Stimulated activated effector memory CD8-positive, alpha-beta T cell treated with anti-CD3 and anti-CD28 coated beads, Interleukin-12 subunit alpha, Interleukin-12 subunit beta, amount 100 ng/mL, for 72 hours (primary cell): ENCODE results near the gene IL27RA.
"Not testable (repeated sequence)": the region's sequence is repeated elsewhere in the genome, so short reads cannot be mapped to it uniquely, and the experiment has no call there.

Source experiments
- ATAC-seq: fragments of 150-1000 bp; cut with Tn5 transposase; 2 replicates; pipeline ENCODE4 v1.10.0; 2021
- DNase-seq, 2 donors: peaks; one replicate each; pipeline ENCODE4 v3.0.0; 2021 to 2022; ENCODE audit warnings: low spot score in 2 of 2
- H3K27ac Mint-ChIP-seq: one replicate; pipeline ENCODE4 v1.8.0; 2022; ENCODE audit warnings: mild to moderate bottlenecking, mixed read lengths
- H3K36me3 Mint-ChIP-seq: one replicate; pipeline ENCODE4 v1.8.0; 2022; ENCODE audit warnings: mild to moderate bottlenecking, mixed read lengths
- H3K4me1 Mint-ChIP-seq: one replicate; pipeline ENCODE4 v1.8.0; 2022; ENCODE audit warnings: mixed read lengths
- H3K4me3 Mint-ChIP-seq: one replicate; pipeline ENCODE4 v1.8.0; 2022; ENCODE audit warnings: mild to moderate bottlenecking, mixed read lengths
- H3K9me3 Mint-ChIP-seq: one replicate; pipeline ENCODE4 v1.8.0; 2022; ENCODE audit warnings: mixed read lengths

Gene IL27RA

DNA sequence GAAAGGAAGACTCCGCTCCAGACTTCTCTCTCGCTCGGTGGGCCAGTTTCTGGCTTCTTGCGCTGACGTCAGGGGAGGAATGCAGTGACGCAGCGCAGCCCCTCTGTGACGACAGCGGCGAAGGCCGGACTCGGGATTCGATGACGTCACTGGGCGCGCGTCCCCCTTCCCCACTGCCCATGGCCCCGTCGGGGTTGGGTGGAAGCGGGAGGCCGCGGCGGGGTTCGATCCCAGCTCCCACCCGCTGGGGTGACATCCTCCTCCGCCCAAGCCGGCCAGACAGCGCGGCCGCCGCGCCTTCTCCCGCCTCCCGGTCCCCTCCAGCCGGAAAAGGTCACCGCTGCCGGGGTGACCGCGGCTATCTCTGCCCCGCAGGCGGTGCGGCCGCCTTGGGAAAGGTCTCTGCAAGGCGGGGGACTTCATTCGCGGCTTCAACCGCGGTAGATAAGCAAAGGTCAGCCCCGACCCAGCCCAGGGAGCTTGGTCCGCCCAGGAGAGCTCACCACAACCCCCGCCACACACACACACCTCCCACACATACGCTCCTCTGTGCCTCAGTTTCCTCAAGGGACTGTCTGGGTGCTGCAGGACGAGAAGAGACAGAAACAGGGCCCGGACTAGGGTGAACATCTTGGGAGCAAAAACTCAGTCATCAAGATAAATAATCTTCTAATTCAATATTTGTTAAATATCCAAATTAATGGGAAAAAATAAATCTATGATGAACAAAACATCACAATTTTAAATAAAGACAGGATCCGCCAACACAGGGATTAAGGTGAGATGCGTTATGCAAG, 24.6 kb upstream of the IL27RA start:
- Mint-ChIP-seq H3K9me3 (no peaks in the 10 kb centered on the region), H3K36me3 (peaks cover 39% of the 10 kb centered on the region), H3K4me3 (peak overlapping the region; percentile 84), H3K27ac (peak overlapping the region; percentile 98), H3K4me1 (peaks cover 29% of the 10 kb centered on the region)
- peak in 1 of 2 donors; percentile 80 for DNase-seq
- ATAC-seq, result peak; percentile 44

DNA sequence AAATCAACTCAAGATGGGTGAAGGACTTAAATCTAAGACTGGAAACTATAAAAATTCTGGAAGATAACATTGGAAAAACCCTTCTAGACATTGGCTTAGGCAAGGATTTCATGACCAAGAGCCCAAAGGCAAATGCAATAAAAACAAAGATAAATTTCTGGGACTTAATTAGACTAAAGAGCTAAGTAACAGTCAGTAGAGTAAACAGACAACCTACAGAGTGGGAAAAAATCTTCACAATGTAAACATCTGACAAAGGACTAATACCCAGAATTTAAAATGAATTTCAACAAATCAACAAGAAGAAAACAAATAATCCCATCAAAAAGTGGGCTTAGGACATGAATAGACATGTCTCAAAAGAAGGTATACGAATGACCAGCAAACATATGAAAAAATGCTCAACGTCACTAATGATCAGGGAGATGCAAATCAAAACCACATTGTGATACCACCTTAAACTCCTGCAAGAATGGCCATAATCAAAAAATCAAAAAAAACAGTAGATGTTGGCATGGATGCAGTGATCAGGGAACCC, 19.1 kb upstream of the IL27RA start:
- H3K4me3 Mint-ChIP-seq, result no peak overlapping the region
- H3K4me1 Mint-ChIP-seq, result no peaks in the 10 kb centered on the region
- H3K36me3 Mint-ChIP-seq, result peaks cover 13% of the 10 kb centered on the region
- no peak for DNase-seq
- no peaks in the 10 kb centered on the region for H3K9me3 Mint-ChIP-seq
- H3K27ac Mint-ChIP-seq, result no peak overlapping the region
- ATAC-seq, result no peak

DNA sequence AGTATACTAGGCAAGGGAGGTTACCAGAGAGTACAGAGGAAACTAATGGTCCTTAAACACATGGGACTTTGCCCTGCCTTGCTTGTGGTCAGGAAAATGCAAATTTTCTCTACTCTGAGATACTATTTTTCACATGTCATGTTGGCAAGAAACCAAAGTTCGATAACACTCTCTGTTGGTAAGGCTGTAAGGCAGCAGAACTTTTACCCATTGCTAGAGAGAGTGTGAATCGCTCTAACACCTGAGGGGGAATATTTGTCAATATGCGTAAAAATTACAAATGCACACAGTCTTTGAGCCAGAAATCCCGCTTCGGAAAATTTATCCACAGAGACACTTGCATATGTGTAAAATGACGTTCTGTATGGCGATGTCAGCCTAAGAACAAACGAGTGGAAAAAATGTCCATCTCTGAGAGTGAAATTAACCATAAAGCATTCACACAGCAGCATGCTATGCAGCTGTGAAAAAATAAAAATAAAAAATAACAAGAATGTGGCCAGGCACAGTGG, 16.0 kb upstream of the IL27RA start:
- H3K36me3 Mint-ChIP-seq, result no peaks in the 10 kb centered on the region
- ATAC-seq (peak; percentile 24), DNase-seq (no peak)
- no peak overlapping the region for H3K27ac Mint-ChIP-seq
- H3K4me1 Mint-ChIP-seq, result no peaks in the 10 kb centered on the region
- no peaks in the 10 kb centered on the region for H3K9me3 Mint-ChIP-seq
- H3K4me3 Mint-ChIP-seq, result no peak overlapping the region

DNA sequence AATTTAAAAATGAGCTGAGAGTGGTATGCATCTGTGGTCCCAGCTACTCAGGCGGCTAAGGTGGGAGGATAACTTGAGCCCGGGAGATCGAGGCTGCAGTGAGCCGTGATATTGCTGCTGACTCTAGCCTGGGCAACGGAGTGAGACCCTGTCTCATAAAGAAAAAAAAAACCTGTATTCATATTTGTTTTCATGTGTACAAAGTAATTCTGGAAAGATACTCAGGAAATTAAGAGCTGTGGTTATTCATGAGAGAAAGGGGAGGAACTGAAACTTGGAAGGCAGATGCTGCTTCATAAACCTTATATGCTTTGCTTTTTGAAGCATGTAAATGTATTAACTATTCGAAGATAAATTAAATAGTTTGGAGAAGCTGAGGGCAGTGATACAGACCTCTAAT, 12.5 kb upstream of the IL27RA start:
- ATAC-seq (no peak), DNase-seq (no peak)
- no peak overlapping the region for H3K27ac Mint-ChIP-seq

DNA sequence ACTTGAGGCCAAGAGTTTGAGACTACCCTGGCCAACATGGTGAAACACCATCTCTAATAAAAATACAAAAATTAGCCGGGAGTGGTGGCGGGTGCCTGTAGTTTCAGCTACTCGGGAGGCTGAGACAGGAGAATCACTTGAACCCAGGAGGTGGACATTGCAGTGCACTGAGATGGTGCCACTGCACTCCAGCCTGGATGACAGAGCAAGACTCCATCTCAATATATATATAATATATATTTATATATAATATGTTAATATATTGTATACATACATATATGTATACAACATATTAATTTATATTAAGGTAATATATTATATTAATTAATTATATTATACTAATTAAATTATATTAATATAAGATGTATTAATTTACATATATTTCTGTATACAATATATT, 11.8 kb upstream of the IL27RA start:
- not testable (repeated sequence) for ATAC-seq, H3K4me3 Mint-ChIP-seq, H3K9me3 Mint-ChIP-seq, DNase-seq, H3K27ac Mint-ChIP-seq, H3K4me1 Mint-ChIP-seq, H3K36me3 Mint-ChIP-seq

More for the DNA sequence above, 12.5 kb upstream of the IL27RA start:
- Mint-ChIP-seq H3K4me1 (no peaks in the 10 kb centered on the region), H3K9me3 (no peaks in the 10 kb centered on the region), H3K4me3 (no peak overlapping the region), H3K36me3 (no peaks in the 10 kb centered on the region)

DNA sequence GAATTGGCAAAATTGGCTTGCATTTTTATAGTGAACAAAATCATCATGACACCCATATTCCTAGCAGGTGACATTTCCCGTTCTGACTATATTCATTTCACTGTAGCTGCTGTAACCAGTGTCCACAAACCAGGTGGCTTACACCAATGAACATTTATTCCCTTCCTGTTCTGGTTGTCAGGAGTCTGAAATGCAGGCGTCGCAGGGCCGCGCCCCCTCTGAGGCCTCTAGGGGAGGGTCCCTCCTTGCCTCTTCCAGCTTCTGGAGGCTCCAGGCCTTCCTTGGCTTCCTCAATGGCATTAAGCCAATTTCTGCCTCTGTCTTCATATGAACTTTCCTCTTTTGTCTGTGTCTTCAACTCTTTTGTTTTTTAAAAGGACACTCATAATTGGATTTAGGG, 10.1 kb upstream of the IL27RA start:
- DNase-seq, result no peak
- H3K36me3 Mint-ChIP-seq, result no peaks in the 10 kb centered on the region
- H3K4me3 Mint-ChIP-seq, result no peak overlapping the region
- no peaks in the 10 kb centered on the region for H3K4me1 Mint-ChIP-seq
- ATAC-seq, result no peak
- no peaks in the 10 kb centered on the region for H3K9me3 Mint-ChIP-seq
- H3K27ac Mint-ChIP-seq, result no peak overlapping the region

DNA sequence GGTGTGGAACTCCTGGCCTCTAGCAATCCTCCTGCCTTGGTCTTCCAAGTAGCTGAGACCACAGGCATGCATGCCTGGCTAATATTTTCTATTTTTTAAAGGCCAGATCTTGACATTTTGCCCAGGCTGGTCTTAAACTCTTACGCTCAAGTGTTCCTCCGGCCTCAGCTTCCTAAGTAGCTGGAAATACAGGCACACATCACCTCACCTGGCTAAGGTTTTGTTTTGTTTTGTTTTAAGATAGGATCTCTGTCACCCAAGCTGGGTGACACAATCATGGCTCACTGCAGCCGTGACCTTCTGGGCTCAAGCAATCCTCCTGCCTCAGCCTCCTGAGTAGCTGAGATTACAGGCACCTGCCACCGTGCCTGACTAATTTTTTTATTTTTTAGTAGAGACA, 9.1 kb upstream of the IL27RA start:
- DNase-seq (no peak), ATAC-seq (no peak)
- Mint-ChIP-seq H3K4me1 (no peaks in the 10 kb centered on the region), H3K27ac (no peak overlapping the region), H3K9me3 (no peaks in the 10 kb centered on the region), H3K36me3 (no peaks in the 10 kb centered on the region), H3K4me3 (no peak overlapping the region)

DNA sequence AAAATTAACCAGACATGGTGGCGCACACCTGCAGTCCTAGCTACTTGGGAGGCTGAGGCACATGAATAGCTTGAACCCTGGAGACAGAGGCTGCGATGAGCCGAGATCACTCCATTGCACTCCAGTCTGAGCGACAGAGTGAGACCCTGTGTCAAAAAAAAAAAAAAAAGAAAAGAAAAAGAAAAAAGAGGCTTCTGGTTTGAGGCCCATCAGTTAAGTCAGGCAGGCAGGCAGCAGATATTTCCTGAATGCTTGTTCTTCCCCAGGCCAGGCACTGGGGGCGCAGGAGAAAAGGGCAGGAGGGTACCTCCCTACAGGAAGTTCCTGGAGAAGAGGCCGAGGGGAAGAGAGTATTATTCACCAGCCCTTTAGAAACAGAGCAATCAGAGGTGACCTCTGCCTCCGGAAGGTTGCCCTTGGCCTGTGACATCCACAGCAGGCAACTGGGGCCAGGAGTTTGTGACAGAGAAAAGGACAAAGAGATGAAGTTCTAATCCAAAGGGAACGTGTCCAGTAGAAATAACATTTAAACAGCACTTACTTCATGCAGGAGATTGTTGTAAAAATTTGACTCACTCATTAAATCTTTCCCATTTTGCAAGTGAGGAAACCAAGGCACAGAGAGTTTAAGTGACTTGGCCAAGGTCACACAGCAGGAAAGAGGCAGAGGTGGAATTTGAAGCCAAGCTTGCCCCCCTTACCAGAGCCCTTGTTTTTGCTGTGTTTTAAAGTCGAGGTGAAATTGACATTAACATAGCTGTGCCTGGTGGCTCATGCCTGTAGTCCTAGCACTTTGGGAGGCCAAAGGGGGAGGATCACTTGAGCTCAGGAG, 7.9 kb upstream of the IL27RA start:
- Mint-ChIP-seq H3K27ac (peak overlapping the region; percentile 80), H3K36me3 (no peaks in the 10 kb centered on the region), H3K4me1 (no peaks in the 10 kb centered on the region), H3K4me3 (no peak overlapping the region), H3K9me3 (no peaks in the 10 kb centered on the region)
- ATAC-seq (no peak), DNase-seq (no peak)

DNA sequence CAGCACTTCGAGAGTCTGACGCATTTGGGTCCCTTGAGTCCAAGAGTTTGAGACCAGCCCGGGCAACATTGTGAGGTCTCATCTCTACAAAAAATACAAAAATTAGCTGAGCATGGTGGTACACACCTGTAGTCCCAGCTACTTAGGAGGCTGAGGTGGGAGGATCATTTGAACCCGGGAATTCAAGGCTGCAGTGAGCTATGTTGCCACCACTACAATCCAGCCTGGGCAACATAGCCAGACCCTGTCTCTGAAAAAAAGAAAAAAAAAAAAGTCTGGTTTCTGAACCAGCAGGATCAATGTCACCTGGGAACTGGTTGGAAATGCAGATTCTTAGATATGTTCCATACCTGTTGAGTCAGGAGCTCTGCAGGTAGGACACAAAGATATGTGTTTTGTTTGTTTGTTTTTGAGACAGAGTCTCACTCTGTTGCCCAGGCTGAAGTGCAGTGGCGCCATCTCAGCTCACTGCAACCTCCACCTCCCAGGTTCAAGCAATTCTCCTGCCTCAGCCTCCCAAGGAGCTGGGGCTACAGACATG, 4.8 kb upstream of the IL27RA start:
- H3K4me1 Mint-ChIP-seq, DNase-seq, H3K27ac Mint-ChIP-seq, H3K9me3 Mint-ChIP-seq, ATAC-seq, H3K36me3 Mint-ChIP-seq, H3K4me3 Mint-ChIP-seq: not testable (repeated sequence)

DNA sequence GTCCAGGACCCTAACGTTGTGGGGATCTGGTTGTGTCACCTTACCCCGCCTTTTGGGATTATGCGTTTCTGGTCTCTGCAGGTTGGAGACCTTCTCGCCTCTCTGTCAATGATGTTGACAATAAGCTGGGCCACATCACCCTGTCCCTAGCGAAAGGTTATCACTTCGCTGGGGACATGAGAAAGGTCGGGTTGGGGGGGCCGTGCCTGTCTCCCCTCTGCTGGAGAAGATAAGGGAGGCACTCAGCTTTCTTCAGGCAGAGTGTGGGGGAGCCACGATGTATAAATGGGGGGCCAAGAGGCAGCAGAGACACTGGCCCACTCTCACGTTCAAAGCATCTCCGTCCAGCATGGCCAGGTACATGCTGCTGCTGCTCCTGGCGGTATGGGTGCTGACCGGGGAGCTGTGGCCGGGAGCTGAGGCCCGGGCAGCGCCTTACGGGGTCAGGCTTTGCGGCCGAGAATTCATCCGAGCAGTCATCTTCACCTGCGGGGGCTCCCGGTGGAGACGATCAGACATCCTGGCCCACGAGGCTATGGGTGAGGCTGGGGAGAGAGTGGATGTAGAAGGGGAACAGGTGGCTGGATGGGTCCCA, 3.6 kb upstream of the IL27RA start, which contains the start of gene RLN3:
Gene RLN3 (plus strand): TSS at position 293 of the 595 bp plus-strand sequence. CDS start 57 bp downstream, at position 350.
- no peaks in the 10 kb centered on the region for H3K9me3 Mint-ChIP-seq
- H3K4me3 Mint-ChIP-seq, result no peak within 1 kb of the TSS
- ATAC-seq (no peak), DNase-seq (no peak)
- H3K27ac Mint-ChIP-seq, result peak within 1 kb of the TSS; percentile 6
- peaks cover 20% of the 10 kb centered on the region for H3K4me1 Mint-ChIP-seq
- H3K36me3 Mint-ChIP-seq, result peaks cover 14% of the 10 kb centered on the region

DNA sequence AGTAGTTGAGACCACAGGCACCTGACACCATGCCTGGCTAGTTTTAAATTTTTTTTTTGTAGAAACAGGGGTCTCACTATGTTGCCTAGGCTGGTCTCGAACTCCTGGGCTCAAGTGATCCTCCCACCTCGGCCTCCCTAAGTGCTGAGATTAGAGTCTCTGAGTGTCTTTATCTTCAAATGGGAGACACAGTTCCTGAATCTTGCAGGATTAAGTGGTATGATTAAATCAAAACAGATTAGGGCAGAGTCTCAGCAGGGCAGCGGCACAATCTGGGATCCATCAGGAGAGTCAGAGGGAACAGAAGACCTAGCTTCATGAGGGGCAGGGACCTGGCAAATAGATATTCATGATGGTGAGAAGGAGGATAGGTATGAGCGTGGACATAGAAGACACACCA, 2.7 kb upstream of the IL27RA start:
- Mint-ChIP-seq H3K9me3 (no peaks in the 10 kb centered on the region), H3K36me3 (peaks cover 24% of the 10 kb centered on the region), H3K4me1 (peaks cover 23% of the 10 kb centered on the region), H3K27ac (peak overlapping the region; percentile 6), H3K4me3 (no peak overlapping the region)
- DNase-seq, result no peak
- no peak for ATAC-seq

DNA sequence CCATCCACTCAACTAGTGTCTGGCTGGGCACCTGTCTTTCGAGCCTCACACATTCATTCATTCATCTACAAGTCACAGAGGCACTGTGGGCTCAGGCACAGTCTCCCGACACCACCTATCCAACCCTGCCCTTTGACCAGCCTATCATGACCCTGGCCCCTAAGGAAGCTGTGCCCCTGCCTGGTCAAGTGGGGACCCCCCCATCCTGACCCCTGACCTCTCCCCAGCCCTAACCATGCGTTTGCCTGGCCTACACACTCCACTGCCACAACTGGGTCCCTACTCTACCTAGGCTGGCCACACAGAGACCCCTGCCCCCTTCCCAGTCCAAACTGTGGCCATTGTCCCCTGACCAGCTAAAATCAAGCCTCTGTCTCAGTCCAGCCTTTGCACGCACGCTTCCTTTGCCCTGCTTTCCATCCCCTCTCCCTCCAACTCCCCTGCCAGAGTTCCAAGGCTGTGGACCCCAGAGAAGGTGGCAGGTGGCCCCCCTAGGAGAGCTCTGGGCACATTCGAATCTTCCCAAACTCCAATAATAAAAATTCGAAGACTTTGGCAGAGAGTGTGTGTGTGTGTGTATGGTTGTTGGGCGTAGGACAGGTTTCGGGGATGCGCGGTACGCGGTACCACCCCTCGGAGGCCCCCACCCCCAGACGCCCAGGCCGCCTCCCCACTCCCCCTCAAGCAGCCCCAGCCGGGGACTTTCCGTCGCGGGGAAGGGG, 404 bp upstream of the IL27RA start:
- no peak for DNase-seq
- peak overlapping the region; percentile 96 for H3K4me3 Mint-ChIP-seq
- H3K4me1 Mint-ChIP-seq, result peaks cover 33% of the 10 kb centered on the region
- no peak for ATAC-seq
- peak overlapping the region; percentile 96 for H3K27ac Mint-ChIP-seq
- no peaks in the 10 kb centered on the region for H3K9me3 Mint-ChIP-seq
- peaks cover 46% of the 10 kb centered on the region for H3K36me3 Mint-ChIP-seq

DNA sequence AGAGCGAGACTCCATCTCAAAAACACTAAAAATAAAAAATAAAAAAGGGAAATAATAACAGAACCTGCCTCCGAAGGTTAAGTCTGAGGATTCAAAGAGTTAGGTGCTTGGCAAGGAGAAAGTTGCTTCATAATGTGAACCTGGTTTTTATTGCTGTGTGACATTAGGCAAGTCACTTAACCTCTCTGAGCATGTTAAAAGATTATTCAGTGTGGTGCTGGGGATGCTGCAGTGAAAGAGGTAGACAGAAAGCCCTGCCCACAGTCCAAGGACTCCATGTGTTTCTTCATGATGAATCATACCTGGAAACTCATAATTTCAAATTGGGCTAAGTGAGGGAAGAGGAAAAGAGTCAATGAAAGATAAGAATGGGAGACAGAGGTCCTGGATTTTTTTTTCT, 2.4 kb downstream of the IL27RA start:
- DNase-seq (no peak), ATAC-seq (no peak)
- Mint-ChIP-seq H3K36me3 (peaks cover 74% of the 10 kb centered on the region), H3K9me3 (no peaks in the 10 kb centered on the region), H3K4me1 (peaks cover 45% of the 10 kb centered on the region), H3K4me3 (no peak overlapping the region), H3K27ac (peak overlapping the region; percentile 59)

DNA sequence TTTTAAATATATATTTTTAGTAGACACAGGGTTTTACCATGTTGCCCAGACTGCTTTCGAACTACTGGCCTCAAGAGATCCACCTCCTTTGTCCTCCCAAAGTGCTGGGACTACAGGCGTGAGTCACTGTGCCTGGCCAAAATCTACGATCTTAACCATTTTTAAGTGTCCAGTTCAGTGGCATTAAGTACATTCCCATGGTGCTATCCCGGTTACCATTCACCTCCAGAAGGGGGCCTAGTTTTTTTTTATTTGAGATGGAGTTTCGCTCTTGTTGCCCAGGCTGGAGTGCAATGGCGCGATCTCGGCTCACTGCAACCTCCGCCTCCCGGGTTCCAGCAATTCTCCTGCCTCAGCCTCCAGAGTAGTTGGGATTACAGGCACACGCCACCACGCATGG, 3.6 kb downstream of the IL27RA start:
- H3K27ac Mint-ChIP-seq, H3K4me3 Mint-ChIP-seq, ATAC-seq, H3K9me3 Mint-ChIP-seq, DNase-seq: not testable (repeated sequence)
- peaks cover 45% of the 10 kb centered on the region for H3K4me1 Mint-ChIP-seq
- peaks cover 86% of the 10 kb centered on the region for H3K36me3 Mint-ChIP-seq
